Suppressor macrophage treated with lipopolysaccharide for 1 hour (primary cell): ENCODE measurements around the gene C19orf25.
"Not testable (repeated sequence)": the region's sequence is repeated elsewhere in the genome, so short reads cannot be mapped to it uniquely, and the experiment has no call there.

Source experiments
- DNase-seq, 3 donors: peaks; one replicate each; pipeline ENCODE4 v3.0.0-alpha.2; 2020 to 2022

Gene C19orf25

DNA sequence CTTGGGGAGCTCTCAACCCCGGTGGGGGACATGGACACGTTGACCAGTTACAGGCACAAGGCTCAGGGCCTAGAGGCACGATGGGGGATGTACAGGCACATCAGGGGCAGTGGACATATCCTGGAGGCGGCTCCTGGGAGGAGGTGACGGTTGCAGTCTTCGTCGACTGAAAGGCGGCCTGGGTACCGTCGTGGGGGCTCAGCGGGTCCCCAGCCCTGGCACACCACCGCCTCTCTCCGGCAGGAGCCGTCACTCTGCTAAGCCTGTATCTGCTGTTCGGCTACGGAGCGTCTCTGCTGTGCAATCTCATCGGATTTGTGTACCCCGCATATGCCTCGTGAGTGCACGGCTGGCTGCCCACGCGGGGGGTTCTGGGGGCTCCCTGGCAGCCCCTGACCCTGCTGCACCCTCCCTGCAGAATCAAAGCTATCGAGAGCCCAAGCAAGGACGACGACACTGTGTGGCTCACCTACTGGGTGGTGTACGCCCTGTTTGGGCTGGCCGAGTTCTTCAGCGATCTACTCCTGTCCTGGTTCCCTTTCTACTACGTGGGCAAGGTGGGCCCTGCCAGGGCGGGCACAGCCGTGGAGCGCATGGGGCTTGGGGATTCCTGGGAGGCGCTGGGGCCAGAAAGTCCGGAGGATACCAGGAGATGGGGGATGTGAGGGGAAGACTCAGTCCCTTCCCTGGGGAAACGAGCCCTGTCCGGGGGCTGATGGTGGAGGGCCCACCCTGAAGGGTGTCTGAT lies 16.2 kb upstream of the C19orf25 start:
- DNase-seq: no peak

DNA sequence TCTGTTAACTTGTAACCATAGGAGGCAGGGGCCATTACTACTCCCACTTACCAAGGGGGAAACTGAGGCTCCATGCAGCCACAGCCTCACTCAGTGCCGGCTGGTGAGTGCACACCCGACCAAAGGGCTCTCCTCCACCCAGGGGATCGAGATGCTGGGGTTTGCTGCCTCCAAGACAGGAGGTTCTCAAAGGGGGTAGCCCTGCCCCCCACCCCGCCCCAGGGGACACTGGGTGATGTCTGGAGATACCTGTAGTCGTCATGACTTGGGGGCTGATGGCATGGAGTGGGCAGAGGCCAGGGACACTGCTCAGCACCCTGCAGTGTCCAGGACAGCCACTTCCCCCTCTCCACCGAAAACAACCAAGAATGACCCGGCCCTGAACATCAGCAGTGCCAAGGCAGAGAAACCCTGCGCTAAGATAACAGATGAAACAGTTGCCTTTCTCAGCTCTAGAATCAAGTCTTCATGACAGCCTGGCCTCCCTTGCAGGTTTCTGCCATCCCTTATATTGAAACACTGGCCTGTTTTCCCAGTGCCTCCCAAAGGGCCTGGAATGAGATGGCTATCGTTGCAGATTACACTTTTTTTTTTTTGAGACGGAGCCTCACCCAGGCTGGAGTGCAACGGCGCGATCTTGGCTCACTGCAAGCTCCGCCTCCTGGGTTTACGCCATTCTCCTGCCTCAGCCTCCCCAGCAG lies 15.2 kb upstream of the C19orf25 start:
- DNase-seq: no peak

DNA sequence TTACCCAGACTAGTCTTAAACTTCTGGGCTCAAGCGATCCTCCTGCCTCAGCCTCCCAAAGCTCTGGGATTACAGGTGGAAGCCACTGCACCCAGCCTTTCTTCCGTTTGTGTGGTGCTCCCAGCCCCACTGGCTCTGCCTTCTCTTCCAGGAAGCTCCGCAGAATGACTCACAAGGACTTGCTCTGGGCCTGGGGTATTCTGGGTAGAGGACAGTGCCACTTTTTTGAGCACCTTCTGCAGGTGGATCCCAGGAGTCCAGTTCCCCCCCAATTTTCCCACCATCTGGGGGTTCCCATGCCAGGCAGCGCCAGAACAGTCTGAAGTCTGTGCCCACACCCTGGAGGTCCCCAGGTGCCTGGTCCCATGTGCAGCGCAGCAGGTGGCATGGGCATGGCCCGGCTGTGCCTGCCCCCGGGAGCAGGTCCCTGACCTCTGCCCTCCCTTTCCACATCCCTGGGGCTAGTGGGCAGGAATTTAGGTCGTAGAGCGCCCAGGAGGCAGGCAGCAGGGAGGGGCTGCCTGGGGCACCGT lies 13.5 kb upstream of the C19orf25 start:
- DNase-seq: no peak

DNA sequence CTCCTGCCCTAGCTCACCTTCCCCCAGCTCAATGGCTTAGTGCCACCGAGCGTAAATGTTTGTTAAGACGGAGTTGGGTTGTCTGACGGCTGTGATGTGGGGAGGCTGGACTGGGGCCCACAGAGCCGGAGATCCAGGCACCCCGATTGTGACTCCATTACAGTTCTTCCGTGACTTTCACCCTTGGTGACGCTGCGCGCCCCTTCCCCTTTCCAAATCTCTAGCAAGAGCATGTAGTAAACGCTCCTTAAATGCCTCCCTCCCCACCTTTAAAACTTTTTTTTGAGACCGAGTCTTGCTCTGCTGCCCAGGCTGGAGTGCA lies 12.8 kb upstream of the C19orf25 start:
- DNase-seq: no peak

DNA sequence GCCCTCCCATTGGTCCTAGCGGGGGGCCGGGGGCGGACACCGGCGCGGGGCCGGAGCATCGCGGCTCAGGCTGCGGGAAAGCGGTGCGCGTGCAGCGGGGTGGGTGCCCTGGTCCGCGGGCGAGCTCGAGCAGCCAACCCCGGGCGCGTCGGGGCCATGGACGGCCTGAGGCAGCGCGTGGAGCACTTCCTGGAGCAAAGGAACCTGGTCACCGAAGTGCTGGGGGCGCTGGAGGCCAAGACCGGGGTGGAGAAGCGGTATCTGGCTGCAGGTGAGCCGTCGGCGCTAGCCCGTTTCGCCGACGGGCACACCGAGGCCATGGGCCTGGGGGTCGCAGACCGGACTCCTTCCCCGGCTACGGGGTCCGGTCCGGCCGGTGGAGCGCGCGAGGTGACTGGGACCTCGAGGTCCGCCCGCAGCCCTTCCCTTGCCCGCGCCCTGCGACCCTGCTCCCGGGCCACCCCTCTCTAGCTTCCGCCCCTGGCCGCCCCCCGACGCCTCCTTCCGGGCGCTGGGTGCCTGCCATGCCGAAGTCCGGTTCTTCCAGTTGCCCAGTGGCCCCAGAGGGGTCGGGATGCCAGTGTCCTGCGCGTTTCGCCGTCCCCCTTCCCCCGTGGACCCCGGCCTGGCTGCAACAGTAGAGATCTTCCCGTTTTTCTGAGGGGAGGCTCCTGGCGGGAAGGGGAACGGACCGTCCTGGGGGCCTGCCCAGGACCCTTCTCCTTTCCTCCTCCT lies 12.3 kb upstream of the C19orf25 start, which contains the start of gene REEP6:
Gene REEP6, plus strand, starts transcription at position 68 of the 735 bp plus-strand sequence. Its CDS starts 89 bp downstream, at position 157.
- no peak for DNase-seq

DNA sequence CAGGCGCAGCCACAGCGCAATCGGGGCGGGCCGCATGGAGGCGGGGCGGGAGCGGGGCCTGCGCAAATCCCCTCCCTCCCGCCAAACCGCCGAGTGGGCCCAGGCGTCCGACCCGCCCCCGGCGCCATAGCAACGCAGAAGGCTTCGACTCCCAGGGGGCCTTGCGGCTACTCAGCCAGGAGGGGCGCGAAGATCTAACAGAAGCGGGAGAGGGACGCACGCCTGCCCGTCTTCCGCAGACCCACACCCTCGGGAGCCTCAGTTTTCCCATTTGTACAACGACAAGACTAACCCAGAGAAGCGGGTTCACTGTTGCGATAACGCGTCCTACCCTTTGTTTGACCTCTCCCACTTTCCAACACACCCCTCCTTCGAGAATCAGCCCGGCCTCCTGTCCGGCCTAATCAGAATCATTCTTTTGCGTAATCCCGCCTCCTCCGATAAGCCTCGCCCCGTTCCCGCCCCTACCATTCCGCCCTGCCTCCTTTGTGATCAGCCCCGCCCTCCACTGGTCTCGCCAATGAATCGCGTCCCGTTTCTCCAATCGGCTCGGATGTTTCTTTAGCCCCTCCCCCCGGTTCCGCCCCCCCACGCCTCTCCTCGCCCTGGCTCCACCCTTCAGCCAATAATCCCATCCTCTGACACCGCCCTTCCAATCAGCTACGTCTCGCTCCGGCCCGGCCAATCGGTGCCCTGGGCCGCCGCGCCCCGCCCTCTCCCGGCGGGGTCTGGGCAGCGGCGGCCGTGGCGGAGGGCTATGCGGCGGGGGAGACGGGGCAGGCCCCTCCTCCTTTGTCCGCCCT lies 11.5 kb upstream of the C19orf25 start, which contains the start of gene PCSK4:
Gene PCSK4, minus strand, starts transcription at position 40 of the 803 bp plus-strand sequence. Its CDS starts 4 bp downstream, at position 36.
- DNase-seq: peak; percentile 98 to 99 (median 99)

DNA sequence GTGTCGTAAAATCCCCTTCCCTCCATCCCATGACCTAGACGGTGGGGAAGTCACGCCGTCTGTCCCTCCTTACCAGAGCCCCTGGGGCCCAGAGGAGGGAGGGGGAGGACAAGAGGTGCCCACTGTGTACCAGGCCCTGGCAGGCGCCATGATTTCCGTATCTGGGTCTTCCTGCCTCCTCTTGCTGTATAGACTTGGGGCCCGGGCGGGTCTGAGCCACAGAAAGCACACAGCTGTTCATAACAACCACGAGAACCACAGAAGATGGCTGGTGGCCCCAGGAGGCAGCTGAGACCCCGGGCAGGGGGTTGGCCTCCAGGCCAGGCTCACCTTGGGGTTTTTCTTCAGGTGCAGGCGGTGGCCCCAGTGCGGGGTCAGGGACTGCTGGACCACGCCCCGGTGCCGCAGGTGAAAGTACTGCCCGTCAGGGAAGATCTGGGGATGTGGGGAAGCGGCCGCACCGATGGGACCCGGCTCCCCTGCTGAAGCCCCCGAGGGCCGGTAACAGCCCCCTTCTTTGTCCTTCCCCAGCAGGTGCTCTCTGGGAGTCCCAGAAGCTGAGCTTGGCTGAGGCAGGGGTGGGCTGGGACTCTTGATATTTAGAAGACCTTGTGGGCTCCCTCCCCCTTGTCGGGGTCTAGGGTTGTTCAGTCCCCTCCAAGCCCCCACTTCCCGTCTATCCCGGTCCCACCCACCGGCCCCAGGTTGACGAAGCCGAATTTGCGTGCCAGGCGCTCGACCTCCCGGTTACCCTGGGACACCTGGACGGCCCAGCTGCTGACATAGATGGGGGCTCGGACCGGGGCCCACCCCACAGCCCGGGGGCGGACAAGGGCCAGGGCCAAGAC lies 10.7 kb upstream of the C19orf25 start:
- DNase-seq: no peak

DNA sequence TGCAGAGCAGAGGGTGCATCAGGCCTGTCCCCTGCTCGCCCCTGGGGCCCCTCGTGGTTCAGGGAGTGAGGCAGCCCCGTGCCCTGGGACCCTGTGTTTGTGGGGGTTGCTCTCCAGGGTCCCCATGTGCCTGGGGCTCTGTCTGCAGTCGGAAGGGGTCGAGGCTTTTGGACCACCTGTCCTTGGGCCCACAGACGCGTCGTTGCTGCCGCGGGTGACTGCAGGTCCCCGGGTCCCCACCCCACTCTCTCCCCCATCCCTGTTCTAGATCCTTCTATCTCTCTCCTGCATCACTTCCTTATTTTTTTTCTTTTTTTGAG lies 9.2 kb upstream of the C19orf25 start:
- DNase-seq: no peak

DNA sequence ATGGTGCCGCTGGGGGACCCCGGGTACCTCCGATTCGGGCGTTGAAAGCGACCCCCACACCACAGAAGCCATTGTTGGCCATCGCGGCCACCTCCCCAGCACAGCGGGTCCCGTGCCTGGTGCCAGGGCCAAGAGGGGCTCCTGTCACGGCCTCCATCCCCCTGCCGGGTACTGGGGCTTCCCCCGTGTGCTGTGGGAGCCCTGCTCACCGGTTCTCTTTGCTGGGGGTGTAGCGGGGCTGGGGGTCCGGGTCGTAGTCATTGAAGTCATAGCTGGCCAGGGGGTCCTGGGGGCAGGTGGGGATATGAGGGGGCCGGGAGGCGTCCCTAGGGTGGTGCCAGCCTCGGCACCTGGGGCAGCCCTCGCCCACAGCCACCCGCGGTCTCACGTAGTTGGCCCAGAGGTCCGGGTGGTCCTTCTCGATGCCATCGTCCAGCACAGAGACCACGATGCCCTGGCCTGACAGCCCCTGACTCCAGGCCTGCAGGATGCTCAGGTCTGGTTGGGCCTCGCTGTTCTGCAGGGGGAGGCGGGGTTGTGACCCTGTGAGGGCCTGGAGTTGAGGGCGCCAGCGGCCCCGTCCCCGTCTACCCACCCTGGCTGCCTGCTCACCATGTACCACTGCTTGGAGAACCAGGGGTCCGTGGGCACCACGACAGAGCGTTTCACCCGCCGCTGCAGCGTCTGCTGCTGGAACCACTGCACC lies 8.7 kb upstream of the C19orf25 start:
- no peak for DNase-seq

DNA sequence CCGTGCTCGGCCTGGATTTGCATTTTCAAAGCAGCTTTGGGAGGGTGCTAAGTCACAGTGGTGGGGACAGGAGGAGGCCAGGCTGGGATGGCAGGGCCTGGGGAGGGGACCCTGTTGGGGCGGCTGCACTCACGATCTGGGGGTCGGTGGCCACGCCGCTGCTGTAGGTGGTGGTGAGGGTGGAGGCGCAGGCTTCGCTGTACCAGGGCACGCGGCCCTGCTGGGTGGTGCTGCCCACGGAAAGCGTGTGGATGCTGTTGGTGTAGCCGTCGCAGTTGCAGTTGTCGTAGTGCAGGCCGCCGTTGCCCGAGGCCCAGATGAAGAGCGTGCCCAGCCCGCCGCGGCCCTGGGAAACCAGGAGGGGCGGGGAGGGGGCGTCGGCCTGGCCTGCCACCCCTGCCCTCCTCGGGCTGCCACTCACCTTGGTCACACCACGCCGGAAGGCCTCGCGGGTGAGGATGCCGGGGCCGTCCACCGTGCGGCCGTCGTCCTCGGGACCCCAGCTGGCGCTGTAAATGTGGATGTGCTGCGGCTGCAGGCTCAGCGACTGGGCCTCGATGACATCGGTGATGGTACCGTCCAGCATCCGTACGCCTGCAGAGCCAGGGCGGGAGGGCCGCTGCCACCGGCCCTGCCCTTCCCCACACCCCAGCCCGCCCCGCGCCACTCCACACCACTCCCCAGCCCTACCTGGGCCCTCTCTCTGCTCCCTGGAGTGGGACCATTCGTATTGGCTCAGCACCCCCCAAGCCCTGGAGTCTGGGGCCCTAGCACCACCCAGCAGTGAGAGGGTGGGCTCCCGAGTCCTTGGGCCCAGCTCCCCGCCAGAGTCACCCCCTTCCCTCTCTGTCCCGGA lies 7.9 kb upstream of the C19orf25 start:
- DNase-seq: no peak

DNA sequence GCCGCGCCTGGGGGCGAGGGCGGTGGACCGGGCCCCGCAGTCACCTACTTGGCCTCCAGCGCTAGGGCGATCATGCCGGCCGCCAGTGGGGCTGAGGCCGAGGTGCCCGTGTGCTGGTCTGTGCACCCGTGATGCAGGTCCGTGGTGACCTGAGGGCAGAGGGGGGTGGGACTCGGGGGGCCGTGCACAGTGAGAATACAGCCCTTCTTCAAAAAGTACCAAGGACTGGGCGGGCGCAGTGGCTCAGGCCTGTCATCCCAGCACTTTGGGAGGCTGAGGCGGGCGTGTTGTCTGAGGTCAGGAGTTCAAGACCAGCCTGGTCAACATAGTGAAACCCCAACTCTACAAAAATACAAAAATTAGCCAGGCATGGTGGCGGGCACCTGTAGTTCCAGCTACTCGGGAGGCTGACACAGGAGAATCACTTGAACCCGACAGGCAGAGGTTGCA lies 5.0 kb upstream of the C19orf25 start:
- no peak for DNase-seq

DNA sequence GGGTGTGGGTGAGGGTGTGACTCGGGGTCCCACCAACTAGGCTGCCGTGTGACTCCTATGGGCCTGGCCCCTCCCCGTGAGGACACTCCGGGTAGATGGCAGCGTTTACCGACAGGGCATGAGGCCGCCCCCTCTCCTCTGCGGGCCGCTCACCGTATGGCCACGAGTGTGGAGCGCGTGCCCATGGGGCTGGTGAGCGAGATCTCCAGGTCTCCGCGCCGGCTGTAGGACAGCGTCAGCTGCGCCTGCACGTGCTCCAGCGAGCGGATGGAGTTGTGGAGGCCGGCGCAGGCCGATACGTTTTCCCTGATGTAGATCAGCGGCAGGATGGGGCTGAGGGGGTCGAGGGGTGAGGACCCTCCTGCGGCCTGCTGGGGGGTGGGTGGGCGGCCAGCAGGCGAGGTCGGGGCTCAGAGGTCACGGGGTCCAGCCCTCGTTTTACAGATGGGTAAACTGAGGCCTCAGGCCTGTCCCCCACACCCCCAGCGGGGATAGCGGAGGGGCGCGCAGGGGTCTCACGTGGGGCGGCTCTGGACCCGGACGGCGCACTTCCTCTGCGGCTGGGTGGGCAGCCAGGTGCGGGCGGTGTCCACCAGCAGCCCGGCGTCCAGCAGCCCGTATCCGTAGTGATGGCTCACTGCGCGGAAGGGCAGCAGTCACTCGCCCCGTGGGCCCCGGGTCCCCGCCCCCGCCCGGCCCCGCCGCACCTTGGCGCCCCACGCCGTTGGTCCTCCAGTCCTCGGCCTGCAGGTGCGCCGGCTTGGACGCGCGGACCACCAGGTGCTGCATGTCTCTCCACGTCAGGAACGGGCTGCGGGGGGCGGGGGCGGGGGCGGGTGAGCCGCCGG lies 4.3 kb upstream of the C19orf25 start:
- DNase-seq: no peak

DNA sequence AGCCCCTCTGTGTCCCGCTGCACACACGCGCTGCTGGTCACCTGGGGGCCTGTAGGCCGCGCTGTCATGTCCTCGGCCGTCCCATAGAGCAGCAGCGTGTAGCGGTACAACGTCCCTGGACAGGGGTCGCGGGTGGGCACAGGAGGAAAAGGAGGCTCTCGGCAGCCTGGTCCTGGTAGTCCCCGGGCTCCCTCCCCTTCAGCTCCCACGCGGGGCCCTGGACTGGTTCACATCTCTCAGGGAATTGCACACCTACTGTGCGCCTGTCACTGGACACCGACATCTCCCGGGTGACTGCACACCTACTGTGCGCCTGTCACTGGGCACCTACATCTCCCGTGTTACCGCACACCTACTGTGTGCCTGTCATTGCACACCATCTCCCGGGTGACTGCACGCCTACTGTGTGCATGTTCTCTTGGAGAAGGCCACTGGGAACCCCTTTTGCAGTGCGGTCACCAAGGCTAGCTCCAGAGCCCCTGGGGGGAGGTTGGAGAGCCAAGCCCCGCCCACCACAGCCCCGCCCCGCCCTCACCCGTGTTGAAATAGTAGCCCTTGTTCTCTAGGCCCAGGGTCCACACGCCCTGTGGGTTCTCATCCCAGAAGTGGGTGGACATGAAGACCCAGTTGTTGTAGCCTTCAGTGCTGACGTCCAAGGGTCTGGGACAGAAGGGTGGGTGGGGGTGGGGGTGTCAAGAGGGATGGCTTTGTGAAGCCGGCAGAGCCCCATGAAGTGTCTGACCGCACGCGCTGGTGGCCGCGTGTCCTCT lies 3.5 kb upstream of the C19orf25 start:
- DNase-seq: no peak

DNA sequence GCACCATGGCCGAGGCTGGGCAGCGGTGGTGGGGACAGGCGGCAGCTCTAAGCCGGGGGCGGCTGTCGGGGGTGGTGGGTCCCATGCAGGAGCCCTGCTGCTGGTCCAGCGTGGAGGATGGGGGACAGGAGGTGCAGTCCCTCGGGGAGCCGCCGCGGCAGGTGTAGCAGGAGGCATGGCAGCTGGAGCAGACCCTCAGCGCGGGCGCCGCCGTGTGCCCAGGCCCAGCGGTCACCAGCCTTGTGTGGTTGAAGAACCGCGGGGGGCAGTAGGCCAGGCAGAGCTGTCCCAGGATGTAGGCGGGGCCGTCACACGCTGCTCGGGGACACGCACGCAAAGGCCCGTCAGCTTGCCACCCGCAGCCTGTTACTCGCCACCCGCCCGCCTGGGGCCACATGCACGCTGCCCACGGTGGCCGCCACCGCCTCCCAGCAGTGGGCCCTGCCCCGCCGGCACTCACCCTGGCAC lies 2.9 kb upstream of the C19orf25 start:
- DNase-seq: no peak

DNA sequence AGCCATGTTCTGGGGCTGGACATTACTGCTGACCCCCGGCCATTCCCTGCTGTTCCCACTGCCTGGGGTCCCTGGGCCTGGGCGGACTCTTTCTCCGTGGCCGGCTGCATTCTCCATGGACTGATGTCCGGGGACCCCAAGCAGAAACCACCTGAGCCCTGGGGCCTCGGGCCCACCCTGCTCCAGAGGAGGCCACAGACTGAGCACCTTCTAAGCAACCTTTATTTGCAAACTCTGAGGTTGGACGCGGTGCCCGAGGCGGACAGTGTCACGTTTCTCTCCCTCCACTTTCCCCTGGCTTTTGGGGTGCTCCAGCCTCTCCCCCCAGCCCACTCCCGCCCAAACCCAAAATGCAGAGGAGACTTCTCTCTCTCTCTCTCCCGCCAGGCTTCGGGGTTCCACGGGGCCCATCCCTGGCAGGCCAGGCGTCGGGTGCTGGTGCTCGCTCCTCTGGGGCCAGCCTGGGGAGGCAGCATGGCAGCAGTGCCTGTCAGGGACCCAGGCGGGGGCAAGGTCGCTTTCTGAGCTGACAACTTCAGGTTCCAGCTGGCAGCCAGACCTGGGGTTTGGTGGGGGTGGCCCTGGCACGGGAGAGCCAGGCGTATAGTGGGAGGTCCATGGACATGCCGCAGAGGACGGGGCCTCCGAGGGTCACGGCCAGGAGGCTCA lies 2.3 kb upstream of the C19orf25 start:
- no peak for DNase-seq

DNA sequence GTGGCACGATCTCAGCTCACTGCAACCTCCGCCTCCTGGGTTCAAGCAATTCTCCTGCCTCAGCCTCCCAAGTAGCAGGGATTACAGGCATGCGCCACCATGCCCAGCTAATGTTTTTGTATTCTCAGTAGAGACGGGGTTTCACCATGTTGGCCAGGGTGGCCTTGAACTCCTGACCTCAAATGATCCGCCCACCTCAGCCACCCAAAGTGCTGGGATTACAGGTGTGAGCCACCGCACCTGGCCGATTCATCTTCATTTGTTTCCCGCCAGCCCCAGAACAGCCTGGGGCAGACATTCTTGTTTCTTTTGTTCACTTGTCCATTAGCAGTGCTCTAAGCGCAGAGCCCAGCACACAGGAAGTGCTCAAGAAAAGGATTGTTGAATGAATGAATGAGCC lies 2.0 kb downstream of the C19orf25 start:
- not testable (repeated sequence) for DNase-seq

DNA sequence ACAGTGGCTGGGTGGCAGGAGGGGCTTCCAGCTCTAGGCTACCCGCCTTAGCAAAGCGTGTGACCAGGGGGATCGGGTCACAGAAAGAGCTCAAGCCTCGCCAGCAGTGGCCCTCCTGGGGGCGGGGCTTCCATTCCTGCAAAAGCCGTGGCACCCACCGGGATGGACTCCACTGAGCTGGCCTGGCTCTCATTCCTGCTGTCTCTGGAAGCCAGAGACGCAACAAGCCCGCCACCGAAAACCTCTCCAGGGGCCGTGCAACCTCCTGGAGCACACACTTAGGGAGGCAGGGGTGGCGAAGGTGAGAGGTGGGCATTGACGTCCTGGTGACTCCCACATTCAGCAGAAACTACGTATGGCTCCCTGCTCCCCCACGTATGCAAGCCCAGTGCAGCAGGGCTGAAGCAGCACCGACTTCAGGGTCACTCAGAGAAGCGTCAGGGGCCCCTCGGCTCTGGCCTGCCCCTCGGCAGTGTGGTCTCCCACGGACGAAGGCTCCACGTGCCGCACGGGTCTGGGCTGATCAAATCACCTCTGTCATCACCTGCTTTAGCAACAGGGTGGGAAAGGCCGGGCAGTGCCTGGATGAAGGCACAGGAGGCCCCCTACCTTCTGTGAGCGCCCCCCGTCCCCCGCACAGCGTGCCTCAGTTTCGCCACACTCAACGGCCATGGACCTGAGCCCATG lies 3.1 kb downstream of the C19orf25 start:
- no peak for DNase-seq
